MM.1S (cell line): Measurements from ENCODE around the gene RTCB.

Experiments used
- DNase-seq: peaks from one replicate; pipeline ENCODE4 v3.0.0-alpha.2; 2015
- H2AFZ ChIP-seq: fragments of 300-600 bp; sonication (generic); 2 replicates; pipeline ENCODE4 v1.6.0; 2016; ENCODE audit warnings: antibody characterized with exemption, low read length
- H3F3A ChIP-seq: fragments of 300-600 bp; sonication (generic); 2 replicates; pipeline ENCODE4 v1.6.1; 2016; ENCODE audit warnings: mild to moderate bottlenecking, antibody characterized with exemption, low read length, moderate library complexity, mixed read lengths; ENCODE audit not compliant: insufficient read depth
- H3K27ac ChIP-seq: fragments of 300-600 bp; sonication (generic); 2 replicates; pipeline ENCODE4 v1.5.1; 2016; ENCODE audit warnings: mild to moderate bottlenecking, low read length
- H3K27me3 ChIP-seq: fragments of 300-600 bp; sonication (generic); replicated peaks from 2 replicates; pipeline ENCODE4 v1.6.0; 2016; ENCODE audit warnings: low read length; ENCODE audit not compliant: insufficient read depth
- H3K36me3 ChIP-seq: fragments of 300-600 bp; sonication (generic); replicated peaks from 2 replicates; pipeline ENCODE4 v1.6.1; 2016; ENCODE audit warnings: mild to moderate bottlenecking, low read length, mixed read lengths; ENCODE audit not compliant: insufficient read depth
- H3K4me1 ChIP-seq: fragments of 300-600 bp; sonication (generic); 2 replicates; pipeline ENCODE4 v1.6.1; 2016; ENCODE audit warnings: low read length, mixed read lengths
- H3K4me2 ChIP-seq: fragments of 300-600 bp; sonication (generic); 2 replicates; pipeline ENCODE4 v1.6.0; 2016; ENCODE audit warnings: low read depth, low read length
- H3K4me3 ChIP-seq: fragments of 300-600 bp; sonication (generic); 2 replicates; pipeline ENCODE4 v1.5.1; 2016; ENCODE audit warnings: low read length, mixed read lengths
- H3K79me2 ChIP-seq: fragments of 300-600 bp; sonication (generic); 2 replicates; pipeline ENCODE4 v1.6.1; 2016; ENCODE audit warnings: mixed run types, low read length, mixed read lengths
- H3K9ac ChIP-seq: fragments of 300-600 bp; sonication (generic); 2 replicates; pipeline ENCODE4 v1.6.1; 2016; ENCODE audit warnings: low read length, mixed read lengths
- H3K9me2 ChIP-seq: fragments of 300-600 bp; sonication (generic); replicated peaks from 2 replicates; pipeline ENCODE4 v1.6.1; 2016; ENCODE audit warnings: mild to moderate bottlenecking, low read length, mixed read lengths; ENCODE audit not compliant: insufficient read depth
- H3K9me3 ChIP-seq: fragments of 300-600 bp; sonication (generic); replicated peaks from 2 replicates; pipeline ENCODE4 v1.6.1; 2016; ENCODE audit warnings: mild to moderate bottlenecking, low read length, mixed read lengths; ENCODE audit not compliant: insufficient read depth
- H4K20me1 ChIP-seq: fragments of 300-600 bp; sonication (generic); 2 replicates; pipeline ENCODE4 v1.6.1; 2016; ENCODE audit warnings: mild to moderate bottlenecking, low read length, moderate library complexity, mixed read lengths; ENCODE audit not compliant: insufficient read depth
- EZH2 ChIP-seq: fragments of 300-600 bp; sonication (generic); optimal IDR thresholded peaks from 2 replicates; pipeline ENCODE3; 2017; ENCODE audit warnings: low read depth, mild to moderate bottlenecking, antibody characterized with exemption, low read length, mixed read lengths
- EZH2phosphoT487 ChIP-seq: fragments of 300-600 bp; sonication (generic); IDR thresholded peaks from 2 replicates; pipeline ENCODE4 v1.6.1; 2018; ENCODE audit warnings: antibody characterized with exemption, low read length
- TF ChIP-seq, protein P1 (sequence below): fragments of 300-600 bp; sonication (generic); IDR thresholded peaks from 2 replicates; pipeline ENCODE4 v1.5.1; 2016; ENCODE audit warnings: antibody characterized with exemption, low read length, mixed read lengths

RTCB gene

DNA sequence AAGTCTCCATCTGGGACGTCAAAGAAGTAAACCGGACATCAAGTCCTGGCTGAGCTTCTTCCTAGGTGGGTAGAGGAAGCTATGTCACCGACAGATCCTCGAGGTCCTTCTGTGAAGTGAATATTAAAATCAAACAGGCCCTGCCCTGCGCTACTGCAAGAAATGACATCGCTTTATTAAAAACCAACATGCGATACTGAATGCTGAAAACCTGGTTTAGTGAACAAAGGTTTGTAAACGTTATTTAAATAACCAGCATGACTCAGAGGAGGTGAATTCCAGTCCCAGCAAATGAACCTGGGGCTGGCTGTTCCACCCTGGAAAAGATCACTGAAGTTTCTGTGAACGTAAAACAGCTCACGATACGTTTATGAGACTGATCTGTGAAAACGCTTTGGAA, 645 bp downstream of the RTCB start:
- TF ChIP-seq EZH2 = no peak
- TF ChIP-seq, protein P1, sequence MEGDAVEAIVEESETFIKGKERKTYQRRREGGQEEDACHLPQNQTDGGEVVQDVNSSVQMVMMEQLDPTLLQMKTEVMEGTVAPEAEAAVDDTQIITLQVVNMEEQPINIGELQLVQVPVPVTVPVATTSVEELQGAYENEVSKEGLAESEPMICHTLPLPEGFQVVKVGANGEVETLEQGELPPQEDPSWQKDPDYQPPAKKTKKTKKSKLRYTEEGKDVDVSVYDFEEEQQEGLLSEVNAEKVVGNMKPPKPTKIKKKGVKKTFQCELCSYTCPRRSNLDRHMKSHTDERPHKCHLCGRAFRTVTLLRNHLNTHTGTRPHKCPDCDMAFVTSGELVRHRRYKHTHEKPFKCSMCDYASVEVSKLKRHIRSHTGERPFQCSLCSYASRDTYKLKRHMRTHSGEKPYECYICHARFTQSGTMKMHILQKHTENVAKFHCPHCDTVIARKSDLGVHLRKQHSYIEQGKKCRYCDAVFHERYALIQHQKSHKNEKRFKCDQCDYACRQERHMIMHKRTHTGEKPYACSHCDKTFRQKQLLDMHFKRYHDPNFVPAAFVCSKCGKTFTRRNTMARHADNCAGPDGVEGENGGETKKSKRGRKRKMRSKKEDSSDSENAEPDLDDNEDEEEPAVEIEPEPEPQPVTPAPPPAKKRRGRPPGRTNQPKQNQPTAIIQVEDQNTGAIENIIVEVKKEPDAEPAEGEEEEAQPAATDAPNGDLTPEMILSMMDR = no peak
- TF ChIP-seq EZH2phosphoT487 = no peak
- no peaks in the 10 kb centered on the region for H3K9me2 ChIP-seq
- H3K4me3 ChIP-seq = peak overlapping the region; percentile 97
- no peaks in the 10 kb centered on the region for H4K20me1 ChIP-seq
- peak overlapping the region; percentile 94 for H3K9ac ChIP-seq
- peaks cover 45% of the 10 kb centered on the region for H3K79me2 ChIP-seq
- peak overlapping the region; percentile 70 for H3K27ac ChIP-seq
- H3K36me3 ChIP-seq = peaks cover 6% of the 10 kb centered on the region; the same call in 1 of the 2 replicates
- H3K4me1 ChIP-seq = peaks cover 45% of the 10 kb centered on the region
- peak overlapping the region; percentile 82 for H3K4me2 ChIP-seq
- DNase-seq = no peak
- H3K27me3 ChIP-seq = no peaks in the 10 kb centered on the region
- peaks cover 33% of the 10 kb centered on the region for H3F3A ChIP-seq
- peak overlapping the region; percentile 79 for H2AFZ ChIP-seq
- no peaks in the 10 kb centered on the region for H3K9me3 ChIP-seq

DNA sequence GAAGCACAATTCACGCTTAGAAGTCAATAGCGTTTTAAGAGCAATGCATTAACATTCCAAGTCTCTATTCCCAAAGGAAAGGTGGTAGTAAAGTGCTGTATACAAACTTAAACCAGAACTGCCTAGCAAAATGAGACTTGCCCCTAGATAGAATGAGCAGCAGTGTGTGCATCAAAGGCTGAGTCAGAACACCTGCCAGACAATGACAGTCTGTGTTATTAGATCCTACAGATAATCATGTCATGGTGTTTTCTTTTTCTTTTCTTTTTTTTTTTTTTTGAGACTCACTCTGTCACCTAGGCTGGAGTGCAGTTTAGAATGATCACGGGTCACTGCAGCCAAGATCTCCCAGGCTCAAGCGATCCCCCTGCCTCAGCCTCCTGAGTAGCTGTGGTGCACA, 1.6 kb downstream of the RTCB start:
- Histone ChIP-seq H3K27me3 (no peaks in the 10 kb centered on the region), H4K20me1 (no peaks in the 10 kb centered on the region), H3K4me2 (peak overlapping the region; percentile 82), H3K9me3 (no peaks in the 10 kb centered on the region), H3F3A (peaks cover 31% of the 10 kb centered on the region), H3K4me1 (peaks cover 43% of the 10 kb centered on the region), H3K4me3 (peak overlapping the region; percentile 97), H3K9ac (no peak overlapping the region), H3K36me3 (peaks cover 13% of the 10 kb centered on the region), H2AFZ (no peak overlapping the region), H3K27ac (no peak overlapping the region), H3K9me2 (no peaks in the 10 kb centered on the region), H3K79me2 (peaks cover 54% of the 10 kb centered on the region)
- DNase-seq = no peak
- TF ChIP-seq, protein P1 = no peak

DNA sequence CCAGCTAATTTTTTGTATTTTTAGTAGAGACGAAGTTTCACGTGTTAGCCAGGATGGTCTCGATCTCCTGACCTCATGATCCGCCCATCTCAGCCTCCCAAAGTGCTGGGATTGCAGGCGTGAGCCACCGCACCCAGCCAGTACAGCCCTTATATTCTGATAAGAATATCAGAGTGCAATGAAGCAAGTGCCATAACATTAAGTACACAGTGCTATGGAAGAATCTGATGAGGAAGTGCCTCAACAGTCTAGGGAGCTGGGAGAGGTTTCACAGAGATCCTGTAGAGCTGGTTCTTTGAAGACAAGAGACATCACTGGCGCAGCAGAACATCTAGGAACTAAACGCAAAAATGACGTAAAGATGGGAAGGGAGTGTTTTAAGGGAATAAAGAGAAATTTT, 2.1 kb downstream of the RTCB start:
- H3K27ac ChIP-seq = no peak overlapping the region
- no peak overlapping the region for H3K9ac ChIP-seq
- DNase-seq = no peak
- H3K27me3 ChIP-seq = no peaks in the 10 kb centered on the region
- H4K20me1 ChIP-seq = no peaks in the 10 kb centered on the region
- no peak overlapping the region for H3K4me3 ChIP-seq
- H3K4me1 ChIP-seq = peaks cover 43% of the 10 kb centered on the region
- H3K4me2 ChIP-seq = peak overlapping the region; percentile 82
- H3K36me3 ChIP-seq = peaks cover 18% of the 10 kb centered on the region
- H2AFZ ChIP-seq = no peak overlapping the region
- H3K79me2 ChIP-seq = peaks cover 59% of the 10 kb centered on the region
- H3K9me2 ChIP-seq = no peaks in the 10 kb centered on the region
- H3F3A ChIP-seq = peaks cover 31% of the 10 kb centered on the region
- no peaks in the 10 kb centered on the region for H3K9me3 ChIP-seq
- TF ChIP-seq, protein P1 = no peak

GRCh38 chr22:32407936-32408335, 4.1 kb downstream of the RTCB start:
- TF ChIP-seq EZH2 (no peak), EZH2phosphoT487 (no peak)
- TF ChIP-seq, protein P1 = no peak
- Histone ChIP-seq H3K9me3 (no peaks in the 10 kb centered on the region), H3K27me3 (no peaks in the 10 kb centered on the region), H3K4me3 (peak overlapping the region; percentile 3), H3K4me1 (peaks cover 43% of the 10 kb centered on the region), H3K4me2 (peak overlapping the region; percentile 74), H3K9me2 (no peaks in the 10 kb centered on the region), H3K27ac (peak overlapping the region; percentile 88), H3K36me3 (peaks cover 22% of the 10 kb centered on the region), H3K79me2 (peaks cover 76% of the 10 kb centered on the region), H4K20me1 (no peaks in the 10 kb centered on the region), H3F3A (peaks cover 31% of the 10 kb centered on the region), H3K9ac (no peak overlapping the region), H2AFZ (no peak overlapping the region)
- no peak for DNase-seq
